Common myeloid progenitor, CD34-positive (primary cell): Measurements from ENCODE around the gene TEX48.
A peak's percentile ranks its signal among the peaks of the same experiment; 100 is the strongest.

Experiments used
- CTCF ChIA-PET: fragments of 350-600 bp; sonication (Branson Sonifier 250); formaldehyde crosslinking; loops from one replicate; lab custom pipeline; 2021; ENCODE audit warnings: antibody characterized with exemption; lab: Charles Lee
- POLR2A ChIA-PET: fragments of 350-600 bp; sonication (Branson Sonifier 250); formaldehyde crosslinking; loops from one replicate; lab custom pipeline; 2021; ENCODE audit warnings: antibody characterized with exemption; lab: Charles Lee
- DNase-seq, 3 donors: peaks; one replicate each; pipeline versions ENCODE4 v3.0.0 to v3.0.0-alpha.2; 2013
- H3K27ac ChIP-seq, 2 experiments: 1 replicate in 1 of 2; 2 replicates in 1 of 2; pipeline ENCODE4 v1.7.0; 2013; ENCODE audit warnings: inconsistent platforms in 2 of 2, low read length in 2 of 2, mild to moderate bottlenecking in 2 of 2, low read depth in 1 of 2, moderate library complexity in 1 of 2; ENCODE audit not compliant: severe bottlenecking in 2 of 2, insufficient read depth in 1 of 2, poor library complexity in 1 of 2
- H3K27me3 ChIP-seq, 5 experiments: replicated peaks in 2 of 5; 1 replicate in 3 of 5; 2 replicates in 2 of 5; pipeline versions ENCODE4 v1.6.1 to v1.7.0; 2013; ENCODE audit warnings: low read length in 4 of 5, mild to moderate bottlenecking in 2 of 5, moderate library complexity in 2 of 5, inconsistent platforms in 1 of 5; ENCODE audit not compliant: insufficient read depth in 5 of 5, control insufficient read depth in 4 of 5
- H3K36me3 ChIP-seq, 4 experiments: 1 replicate in 2 of 4; 2 replicates in 2 of 4; pipeline versions ENCODE4 v1.6.1 to v1.7.0; 2013; ENCODE audit warnings: low read length in 3 of 4, control low read depth in 1 of 4, mild to moderate bottlenecking in 1 of 4; ENCODE audit not compliant: control insufficient read depth in 4 of 4, insufficient read depth in 4 of 4
- H3K4me1 ChIP-seq, 4 experiments: 1 replicate in 3 of 4; 2 replicates in 1 of 4; pipeline versions ENCODE4 v1.6.1 to v1.7.1; 2013; ENCODE audit warnings: low read length in 3 of 4, mild to moderate bottlenecking in 3 of 4, control low read depth in 1 of 4, inconsistent platforms in 1 of 4, moderate library complexity in 1 of 4; ENCODE audit not compliant: control insufficient read depth in 4 of 4, insufficient read depth in 4 of 4; ENCODE audit errors: control extremely low read depth in 1 of 4
- H3K4me3 ChIP-seq, 7 experiments: 1 replicate in 4 of 7; 2 replicates in 3 of 7; pipeline versions ENCODE4 v1.5.1 to v1.7.0; 2013; ENCODE audit warnings: mild to moderate bottlenecking in 7 of 7, low read length in 6 of 7, moderate library complexity in 6 of 7, inconsistent platforms in 2 of 7, low read depth in 2 of 7, control low read depth in 1 of 7; ENCODE audit not compliant: insufficient read depth in 4 of 7, control insufficient read depth in 1 of 7; ENCODE audit errors: extremely low read depth in 1 of 7
- H3K9me3 ChIP-seq, 5 experiments: 1 replicate in 4 of 5; 2 replicates in 1 of 5; pipeline versions ENCODE4 v1.6.1 to v1.7.1; 2013; ENCODE audit warnings: low read length in 4 of 5, mild to moderate bottlenecking in 2 of 5, inconsistent platforms in 1 of 5, low read depth in 1 of 5, moderate library complexity in 1 of 5; ENCODE audit not compliant: control insufficient read depth in 4 of 5, insufficient read depth in 2 of 5; ENCODE audit errors: control extremely low read depth in 1 of 5
- WGBS: methylation state at CpG from one replicate; pipeline ENCODE4 v1.1.5; 2013; ENCODE audit not compliant: insufficient coverage; 5-methylcytosine and 5-hydroxymethylcytosine counted together

Gene TEX48

GRCh38 chr9:114662081-114662989, 19.7 kb downstream of the TEX48 start:
- H3K9me3 ChIP-seq, result no peaks in the 10 kb centered on the region
- CTCF ChIA-PET, result interaction anchor here (0.7 to 2.9 kb wide), 24 partner anchors 9 to 358 kb away, joined by 3 to 25 read pairs (median 3); no protein-coding TSS in a partner anchor
- WGBS, result 33% methylated on average over 8 of the region's 10 CpGs
- peaks cover 0 to 8% (median 5%) of the 10 kb centered on the region in 4 experiments for H3K4me1 ChIP-seq
- H3K4me3 ChIP-seq, result no peak overlapping the region
- H3K36me3 ChIP-seq, result no peaks in the 10 kb centered on the region
- H3K27ac ChIP-seq, result no peak overlapping the region
- POLR2A ChIA-PET, result interaction anchor here (0.6 kb wide), 1 partner anchor 18 kb away, joined by 6 read pairs; no protein-coding TSS in a partner anchor
- no peaks in the 10 kb centered on the region for H3K27me3 ChIP-seq
- DNase-seq, result peak; percentile 42 to 63 (median 56)

GRCh38 chr9:114657705-114658104, 24.3 kb downstream of the TEX48 start, which contains the start of gene TEX53:
TSS of gene TEX53 (minus strand) at chr9:114657805. CDS start at chr9:114657774, 31 bp downstream.
- POLR2A ChIA-PET, result no interaction called here
- Histone ChIP-seq H3K4me3 (no peak within 1 kb of the TSS), H3K27me3 (no peaks in the 10 kb centered on the region), H3K36me3 (no peaks in the 10 kb centered on the region), H3K4me1 (peaks cover 0 to 12% (median 9%) of the 10 kb centered on the region in 4 experiments), H3K27ac (no peak within 1 kb of the TSS), H3K9me3 (no peaks in the 10 kb centered on the region)
- 89% methylated on average over 6 of the region's 6 CpGs for WGBS
- DNase-seq, result no peak
- CTCF ChIA-PET, result interaction anchor here (0.7 to 2.0 kb wide), 6 partner anchors 10 to 409 kb away, joined by 3 to 5 read pairs (median 4); no protein-coding TSS in a partner anchor

- peaks cover 0 to 7% (median 6%) of the 10 kb centered on the region in 4 experiments for H3K4me1 ChIP-seq
- ChIA-PET POLR2A (no interaction called here), CTCF (interaction anchor here (0.6 to 7.3 kb wide), 5 partner anchors 10 to 251 kb away, joined by 3 to 110 read pairs (median 88); no protein-coding TSS in a partner anchor)
- WGBS, result 92% methylated on average over 7 of the region's 12 CpGs
- no peak overlapping the region for H3K4me3 ChIP-seq
- no peaks in the 10 kb centered on the region for H3K27me3 ChIP-seq
- no peaks in the 10 kb centered on the region for H3K9me3 ChIP-seq
- H3K36me3 ChIP-seq, result no peaks in the 10 kb centered on the region
- H3K27ac ChIP-seq, result no peak overlapping the region
- DNase-seq, result no peak
These were observed 25.7 kb downstream of the TEX48 start for GRCh38 chr9:114656301-114656700.

GRCh38 chr9:114655689-114656088, 26.3 kb downstream of the TEX48 start:
- H3K27ac ChIP-seq, result no peak overlapping the region
- H3K27me3 ChIP-seq, result no peaks in the 10 kb centered on the region
- WGBS, result 95% methylated on average over 8 of the region's 8 CpGs
- POLR2A ChIA-PET, result no interaction called here
- H3K36me3 ChIP-seq, result no peaks in the 10 kb centered on the region
- H3K9me3 ChIP-seq, result no peaks in the 10 kb centered on the region
- peaks cover 0 to 7% (median 6%) of the 10 kb centered on the region in 4 experiments for H3K4me1 ChIP-seq
- DNase-seq, result no peak
- no peak overlapping the region for H3K4me3 ChIP-seq
- CTCF ChIA-PET, result interaction anchor here (0.9 to 7.3 kb wide), 6 partner anchors 10 to 279 kb away, joined by 3 to 110 read pairs (median 46); no protein-coding TSS in a partner anchor

- WGBS, result 38% methylated on average over 5 of the region's 6 CpGs
- H3K4me1 ChIP-seq, result peaks cover 0 to 7% (median 6%) of the 10 kb centered on the region in 4 experiments
- peaks cover 0 to 3% (median 0%) of the 10 kb centered on the region in 4 experiments for H3K36me3 ChIP-seq
- POLR2A ChIA-PET, result interaction anchor here (0.8 to 1.4 kb wide), 3 partner anchors 61 to 218 kb away, joined by 3 read pairs; partner anchors contain the start of gene ATP6V1G1
- H3K27ac ChIP-seq, result peak overlapping the region in 1 of 2 experiments; percentile 8
- DNase-seq, result peak; percentile 73 to 87 (median 80)
- peaks cover 0 to 3% (median 0%) of the 10 kb centered on the region in 5 experiments for H3K9me3 ChIP-seq
- CTCF ChIA-PET, result interaction anchor here (0.6 to 7.3 kb wide), 52 partner anchors 8 to 362 kb away, joined by 3 to 110 read pairs (median 6); partner anchors contain the start of genes AKNA, ATP6V1G1 and TMEM268
- no peak overlapping the region for H3K4me3 ChIP-seq
- H3K27me3 ChIP-seq, result no peaks in the 10 kb centered on the region
These were observed 28.3 kb downstream of the TEX48 start for GRCh38 chr9:114653556-114654159.

GRCh38 chr9:114652776-114653555, 29.0 kb downstream of the TEX48 start:
- Histone ChIP-seq H3K4me3 (no peak overlapping the region), H3K27ac (peak overlapping the region in 1 of 2 experiments; percentile 8), H3K9me3 (peaks cover 0 to 3% (median 0%) of the 10 kb centered on the region in 5 experiments), H3K36me3 (peaks cover 0 to 7% (median 0%) of the 10 kb centered on the region in 4 experiments), H3K27me3 (no peaks in the 10 kb centered on the region), H3K4me1 (peaks cover 0 to 7% (median 6%) of the 10 kb centered on the region in 4 experiments)
- DNase-seq, result no peak
- ChIA-PET POLR2A (interaction anchor here (0.8 to 1.4 kb wide), 3 partner anchors 61 to 218 kb away, joined by 3 read pairs; partner anchors contain the start of gene ATP6V1G1), CTCF (interaction anchor here (0.8 to 7.3 kb wide), 53 partner anchors 9 to 363 kb away, joined by 3 to 110 read pairs (median 6); partner anchors contain the start of genes AKNA, ATP6V1G1 and TMEM268)
- 100% methylated on average over 1 of the region's 2 CpGs for WGBS
